ENCODE results near the gene TMEM59L. TPM values are rescaled to one million over a fixed set of nuclear protein-coding genes. Genes with fewer than 3 reads are reported as not detected.

TMEM59L gene
- total and polyA plus RNA-seq, 2 of the 13 experiments (the other 11 are each of a cell fraction or from before 2014, with no cell fraction given) = 0.97 to 5.5 TPM

DNA sequence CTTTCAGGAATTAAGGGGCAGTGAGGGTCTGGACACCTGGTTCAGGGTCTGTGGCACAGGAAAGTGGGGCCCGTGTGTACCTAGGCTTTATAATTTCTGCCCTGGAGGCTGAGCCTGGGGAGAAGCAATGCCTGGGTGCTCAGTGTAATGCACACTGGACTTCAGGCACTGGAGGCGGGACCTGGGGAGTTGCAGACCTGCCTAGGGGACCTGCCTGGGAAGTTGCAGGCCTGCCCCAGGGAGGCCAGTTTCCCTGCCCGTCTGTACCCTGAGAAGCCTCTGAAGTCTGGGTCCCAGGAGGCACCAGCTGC lies 2.5 kb upstream of the TMEM59L start:
- H4K20me1 ChIP-seq (ENCODE audit: insufficient read depth, low read length) = peaks cover 4% of the 10 kb centered on the region; the same call in 1 of the 2 replicates
- H3K27ac ChIP-seq (ENCODE audit: extremely low read length, insufficient read depth, low read length) = peak overlapping the region; percentile 84
- H3K9ac ChIP-seq (ENCODE audit: insufficient read depth, low read depth, low read length) = peak overlapping the region; percentile 61
- FAIRE-seq (peak; percentile 68), ATAC-seq (peak; percentile 83), DNase-seq (ENCODE audit: low spot score) (no peak)
- WGBS (ENCODE audit: low lambda C conversion rate) = 0% methylated on average over 1 of the region's 3 CpGs
- H3K4me2 ChIP-seq (ENCODE audit: low read depth, low read length) = peak overlapping the region; percentile 100
- H3K27me3 ChIP-seq (ENCODE audit: control insufficient read depth in 1 of 2, insufficient read depth in 2 of 2, low read length in 2 of 2) = peaks cover 0 to 7% of the 10 kb centered on the region in 2 experiments; a peak in 2 of 5 replicates
- H3K36me3 ChIP-seq (replicated peaks in 1 of 2; ENCODE audit: control insufficient read depth in 1 of 2, insufficient read depth in 2 of 2, low read length in 2 of 2) = no peaks in the 10 kb centered on the region
- ChIA-PET CTCF (ENCODE audit: low intra/inter-chr PET ratio, low total read pairs) (no interaction called here), POLR2A (interaction anchor here (0.9 to 1.7 kb wide), 2 partner anchors 22 to 39 kb away, joined by 5 to 14 read pairs; partner anchors contain the start of genes REX1BD and UBA52)
- H3K9me3 ChIP-seq (ENCODE audit: low read length) = no peaks in the 10 kb centered on the region
- no peak overlapping the region for H2AFZ ChIP-seq (ENCODE audit: low read length)
- BruUV-seq (replicated peaks) = no TSS peak
- H3K79me2 ChIP-seq (ENCODE audit: insufficient read depth, low read length) = peaks cover 7% of the 10 kb centered on the region
- H3K4me3 ChIP-seq (replicated peaks in 1 of 3; ENCODE audit: insufficient read depth in 1 of 3, low read depth in 2 of 3, low read length in 3 of 3) = peak overlapping the region; percentile 34 to 75 (median 39)
- intact Hi-C loops (cut with micrococcal nuclease; ENCODE audit: unreplicated experiment) (no loop called here), in situ Hi-C loops (cut with HindIII; ENCODE audit: extremely low pct_ligation_motif_present, low pct_unique_long_range_greater_than_20kb) (no loop called here)
- peaks cover 56% of the 10 kb centered on the region for H3K4me1 ChIP-seq (ENCODE audit: insufficient read depth, low read length)
- TF ChIP-seq, protein P1, sequence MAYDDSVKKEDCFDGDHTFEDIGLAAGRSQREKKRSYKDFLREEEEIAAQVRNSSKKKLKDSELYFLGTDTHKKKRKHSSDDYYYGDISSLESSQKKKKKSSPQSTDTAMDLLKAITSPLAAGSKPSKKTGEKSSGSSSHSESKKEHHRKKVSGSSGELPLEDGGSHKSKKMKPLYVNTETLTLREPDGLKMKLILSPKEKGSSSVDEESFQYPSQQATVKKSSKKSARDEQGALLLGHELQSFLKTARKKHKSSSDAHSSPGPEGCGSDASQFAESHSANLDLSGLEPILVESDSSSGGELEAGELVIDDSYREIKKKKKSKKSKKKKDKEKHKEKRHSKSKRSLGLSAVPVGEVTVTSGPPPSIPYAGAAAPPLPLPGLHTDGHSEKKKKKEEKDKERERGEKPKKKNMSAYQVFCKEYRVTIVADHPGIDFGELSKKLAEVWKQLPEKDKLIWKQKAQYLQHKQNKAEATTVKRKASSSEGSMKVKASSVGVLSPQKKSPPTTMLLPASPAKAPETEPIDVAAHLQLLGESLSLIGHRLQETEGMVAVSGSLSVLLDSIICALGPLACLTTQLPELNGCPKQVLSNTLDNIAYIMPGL (CRISPR knock-in tag; IDR thresholded peaks at IDR 0.05; ENCODE audit: borderline replicate concordance in 1 of 2, low read depth in 1 of 2) = no peak
- TF ChIP-seq, protein P2, sequence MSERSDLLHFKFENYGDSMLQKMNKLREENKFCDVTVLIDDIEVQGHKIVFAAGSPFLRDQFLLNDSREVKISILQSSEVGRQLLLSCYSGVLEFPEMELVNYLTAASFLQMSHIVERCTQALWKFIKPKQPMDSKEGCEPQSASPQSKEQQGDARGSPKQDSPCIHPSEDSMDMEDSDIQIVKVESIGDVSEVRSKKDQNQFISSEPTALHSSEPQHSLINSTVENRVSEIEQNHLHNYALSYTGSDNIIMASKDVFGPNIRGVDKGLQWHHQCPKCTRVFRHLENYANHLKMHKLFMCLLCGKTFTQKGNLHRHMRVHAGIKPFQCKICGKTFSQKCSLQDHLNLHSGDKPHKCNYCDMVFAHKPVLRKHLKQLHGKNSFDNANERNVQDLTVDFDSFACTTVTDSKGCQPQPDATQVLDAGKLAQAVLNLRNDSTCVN (CRISPR knock-in tag; IDR thresholded peaks at IDR 0.05; ENCODE audit: borderline replicate concordance) = no peak
- TF ChIP-seq ZFP36 (IDR thresholded peaks at IDR 0.05; ENCODE audit: borderline replicate concordance, low read depth, low read length, partially characterized antibody) (peak; percentile 79), XRCC5 (optimal IDR thresholded peaks at IDR 0.05; ENCODE audit: low read length) (peak; percentile 66), MEIS1 (CRISPR knock-in tag; IDR thresholded peaks at IDR 0.05; ENCODE audit: borderline replicate concordance) (0 out of 2 replicates have a peak, but pooled peaks have one; percentile 54), AGO2 (optimal IDR thresholded peaks at IDR 0.05; ENCODE audit: low read depth, low read length) (peak; percentile 50), ZKSCAN1 (IDR thresholded peaks at IDR 0.05; ENCODE audit: low read length) (no peak), TAF1 (CRISPR knock-in tag; IDR thresholded peaks at IDR 0.05) (peak; percentile 60; the same call in 1 of the 2 replicates)
- TF ChIP-seq, protein P3, sequence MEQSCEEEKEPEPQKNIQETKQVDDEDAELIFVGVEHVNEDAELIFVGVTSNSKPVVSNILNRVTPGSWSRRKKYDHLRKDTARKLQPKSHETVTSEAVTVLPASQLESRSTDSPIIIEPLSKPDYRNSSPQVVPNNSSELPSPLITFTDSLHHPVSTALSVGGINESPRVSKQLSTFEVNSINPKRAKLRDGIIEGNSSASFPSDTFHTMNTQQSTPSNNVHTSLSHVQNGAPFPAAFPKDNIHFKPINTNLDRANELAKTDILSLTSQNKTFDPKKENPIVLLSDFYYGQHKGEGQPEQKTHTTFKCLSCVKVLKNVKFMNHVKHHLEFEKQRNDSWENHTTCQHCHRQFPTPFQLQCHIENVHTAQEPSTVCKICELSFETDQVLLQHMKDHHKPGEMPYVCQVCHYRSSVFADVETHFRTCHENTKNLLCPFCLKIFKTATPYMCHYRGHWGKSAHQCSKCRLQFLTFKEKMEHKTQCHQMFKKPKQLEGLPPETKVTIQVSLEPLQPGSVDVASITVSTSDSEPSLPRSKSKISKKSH (CRISPR knock-in tag; IDR thresholded peaks at IDR 0.05; ENCODE audit: borderline replicate concordance) = peak; percentile 89
- TF ChIP-seq, protein P4, sequence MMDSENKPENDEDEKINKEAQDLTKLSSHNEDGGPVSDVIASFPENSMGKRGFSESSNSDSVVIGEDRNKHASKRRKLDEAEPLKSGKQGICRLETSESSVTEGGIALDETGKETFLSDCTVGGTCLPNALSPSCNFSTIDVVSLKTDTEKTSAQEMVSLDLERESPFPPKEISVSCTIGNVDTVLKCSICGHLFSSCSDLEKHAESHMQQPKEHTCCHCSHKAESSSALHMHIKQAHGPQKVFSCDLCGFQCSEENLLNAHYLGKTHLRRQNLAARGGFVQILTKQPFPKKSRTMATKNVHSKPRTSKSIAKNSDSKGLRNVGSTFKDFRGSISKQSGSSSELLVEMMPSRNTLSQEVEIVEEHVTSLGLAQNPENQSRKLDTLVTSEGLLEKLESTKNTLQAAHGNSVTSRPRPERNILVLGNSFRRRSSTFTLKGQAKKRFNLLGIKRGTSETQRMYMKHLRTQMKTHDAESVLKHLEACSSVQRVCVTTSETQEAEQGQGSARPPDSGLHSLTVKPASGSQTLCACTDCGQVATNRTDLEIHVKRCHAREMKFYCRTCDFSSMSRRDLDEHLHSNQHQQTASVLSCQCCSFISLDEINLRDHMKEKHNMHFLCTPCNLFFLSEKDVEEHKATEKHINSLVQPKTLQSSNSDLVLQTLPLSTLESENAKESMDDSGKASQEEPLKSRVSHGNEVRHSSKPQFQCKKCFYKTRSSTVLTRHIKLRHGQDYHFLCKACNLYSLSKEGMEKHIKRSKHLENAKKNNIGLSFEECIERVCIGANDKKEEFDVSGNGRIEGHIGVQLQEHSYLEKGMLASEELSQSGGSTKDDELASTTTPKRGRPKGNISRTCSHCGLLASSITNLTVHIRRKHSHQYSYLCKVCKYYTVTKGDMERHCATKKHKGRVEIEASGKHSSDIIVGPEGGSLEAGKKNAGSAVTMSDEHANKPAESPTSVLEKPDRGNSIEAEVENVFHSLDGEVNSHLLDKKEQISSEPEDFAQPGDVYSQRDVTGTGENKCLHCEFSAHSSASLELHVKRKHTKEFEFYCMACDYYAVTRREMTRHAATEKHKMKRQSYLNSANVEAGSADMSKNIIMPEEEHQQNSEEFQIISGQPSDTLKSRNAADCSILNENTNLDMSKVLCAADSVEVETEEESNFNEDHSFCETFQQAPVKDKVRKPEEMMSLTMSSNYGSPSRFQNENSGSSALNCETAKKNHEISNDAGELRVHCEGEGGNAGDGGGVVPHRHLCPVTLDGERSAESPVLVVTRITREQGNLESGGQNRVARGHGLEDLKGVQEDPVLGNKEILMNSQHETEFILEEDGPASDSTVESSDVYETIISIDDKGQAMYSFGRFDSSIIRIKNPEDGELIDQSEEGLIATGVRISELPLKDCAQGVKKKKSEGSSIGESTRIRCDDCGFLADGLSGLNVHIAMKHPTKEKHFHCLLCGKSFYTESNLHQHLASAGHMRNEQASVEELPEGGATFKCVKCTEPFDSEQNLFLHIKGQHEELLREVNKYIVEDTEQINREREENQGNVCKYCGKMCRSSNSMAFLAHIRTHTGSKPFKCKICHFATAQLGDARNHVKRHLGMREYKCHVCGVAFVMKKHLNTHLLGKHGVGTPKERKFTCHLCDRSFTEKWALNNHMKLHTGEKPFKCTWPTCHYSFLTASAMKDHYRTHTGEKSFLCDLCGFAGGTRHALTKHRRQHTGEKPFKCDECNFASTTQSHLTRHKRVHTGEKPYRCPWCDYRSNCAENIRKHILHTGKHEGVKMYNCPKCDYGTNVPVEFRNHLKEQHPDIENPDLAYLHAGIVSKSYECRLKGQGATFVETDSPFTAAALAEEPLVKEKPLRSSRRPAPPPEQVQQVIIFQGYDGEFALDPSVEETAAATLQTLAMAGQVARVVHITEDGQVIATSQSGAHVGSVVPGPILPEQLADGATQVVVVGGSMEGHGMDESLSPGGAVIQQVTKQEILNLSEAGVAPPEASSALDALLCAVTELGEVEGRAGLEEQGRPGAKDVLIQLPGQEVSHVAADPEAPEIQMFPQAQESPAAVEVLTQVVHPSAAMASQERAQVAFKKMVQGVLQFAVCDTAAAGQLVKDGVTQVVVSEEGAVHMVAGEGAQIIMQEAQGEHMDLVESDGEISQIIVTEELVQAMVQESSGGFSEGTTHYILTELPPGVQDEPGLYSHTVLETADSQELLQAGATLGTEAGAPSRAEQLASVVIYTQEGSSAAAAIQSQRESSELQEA (CRISPR knock-in tag; IDR thresholded peaks at IDR 0.05; ENCODE audit: not compliant biosample characterization) = no peak
